ENCODE measurements around the gene CBR1. TPM values are rescaled to one million over a fixed set of nuclear protein-coding genes. Genes with fewer than 3 reads are reported as not detected.

Gene CBR1
- total RNA-seq, 2 experiments from 2014 or later, result 5.2 to 6.8 TPM

DNA sequence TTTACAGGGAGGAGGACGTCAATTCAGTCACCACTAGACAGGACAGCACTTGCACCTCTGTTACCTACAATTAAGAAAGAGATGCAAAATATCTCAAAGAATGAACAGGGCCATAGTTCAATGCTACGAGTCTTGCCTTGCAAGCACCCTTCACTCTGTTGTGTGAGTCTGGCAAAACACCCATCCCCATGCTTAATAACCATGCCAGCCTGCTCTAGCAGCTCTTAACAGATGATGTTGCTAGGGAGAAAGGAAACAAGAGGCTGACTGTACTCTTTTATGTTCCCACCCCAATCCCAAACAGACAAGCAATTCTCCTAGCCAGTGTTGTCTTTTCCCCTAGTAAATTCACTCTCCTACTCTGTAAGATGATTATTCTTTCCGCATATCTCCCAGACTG, 5.3 kb downstream of the CBR1 start:
- DNase-seq (no peak), ATAC-seq (ENCODE audit: poor library complexity) (no peak)
- POLR2A ChIA-PET, result no interaction called here
- no peaks in the 10 kb centered on the region for H3K27me3 Mint-ChIP-seq
- H3K36me3 ChIP-seq (ENCODE audit: insufficient read depth, low read length), result peaks cover 26% of the 10 kb centered on the region
- no peak overlapping the region for H3K27ac ChIP-seq (ENCODE audit: low read depth in 1 of 2, low read length in 2 of 2)
- peaks cover 39% of the 10 kb centered on the region for H3K36me3 Mint-ChIP-seq (ENCODE audit: low read depth)
- H3K9me3 Mint-ChIP-seq, result no peaks in the 10 kb centered on the region
- CTCF ChIA-PET, result no interaction called here
- no peaks in the 10 kb centered on the region for H3K27me3 ChIP-seq (ENCODE audit: control insufficient read depth in 1 of 2, insufficient read depth in 2 of 2, low read length in 2 of 2)
- H3K4me3 Mint-ChIP-seq, result no peak overlapping the region
- H3K4me1 Mint-ChIP-seq (ENCODE audit: low read depth), result peaks cover 65% of the 10 kb centered on the region
- no peak overlapping the region for H3K27ac Mint-ChIP-seq
- H3K4me3 ChIP-seq (ENCODE audit: low read length), result no peak overlapping the region
- intact Hi-C loops (cut with DNase I, micrococcal nuclease), result loop anchor here in 1 of 2 experiments (10.0 kb wide), 1 partner anchor 890 kb away; the partner anchor contains the start of gene HLCS
- H3K4me1 ChIP-seq (ENCODE audit: insufficient read depth, low read length), result peaks cover 45% of the 10 kb centered on the region
- TF ChIP-seq, protein P1, sequence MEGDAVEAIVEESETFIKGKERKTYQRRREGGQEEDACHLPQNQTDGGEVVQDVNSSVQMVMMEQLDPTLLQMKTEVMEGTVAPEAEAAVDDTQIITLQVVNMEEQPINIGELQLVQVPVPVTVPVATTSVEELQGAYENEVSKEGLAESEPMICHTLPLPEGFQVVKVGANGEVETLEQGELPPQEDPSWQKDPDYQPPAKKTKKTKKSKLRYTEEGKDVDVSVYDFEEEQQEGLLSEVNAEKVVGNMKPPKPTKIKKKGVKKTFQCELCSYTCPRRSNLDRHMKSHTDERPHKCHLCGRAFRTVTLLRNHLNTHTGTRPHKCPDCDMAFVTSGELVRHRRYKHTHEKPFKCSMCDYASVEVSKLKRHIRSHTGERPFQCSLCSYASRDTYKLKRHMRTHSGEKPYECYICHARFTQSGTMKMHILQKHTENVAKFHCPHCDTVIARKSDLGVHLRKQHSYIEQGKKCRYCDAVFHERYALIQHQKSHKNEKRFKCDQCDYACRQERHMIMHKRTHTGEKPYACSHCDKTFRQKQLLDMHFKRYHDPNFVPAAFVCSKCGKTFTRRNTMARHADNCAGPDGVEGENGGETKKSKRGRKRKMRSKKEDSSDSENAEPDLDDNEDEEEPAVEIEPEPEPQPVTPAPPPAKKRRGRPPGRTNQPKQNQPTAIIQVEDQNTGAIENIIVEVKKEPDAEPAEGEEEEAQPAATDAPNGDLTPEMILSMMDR (IDR thresholded peaks at IDR 0.05), result no peak
- H3K9me3 ChIP-seq (ENCODE audit: control insufficient read depth in 1 of 2, insufficient read depth in 1 of 2, low read length in 2 of 2), result no peaks in the 10 kb centered on the region

DNA sequence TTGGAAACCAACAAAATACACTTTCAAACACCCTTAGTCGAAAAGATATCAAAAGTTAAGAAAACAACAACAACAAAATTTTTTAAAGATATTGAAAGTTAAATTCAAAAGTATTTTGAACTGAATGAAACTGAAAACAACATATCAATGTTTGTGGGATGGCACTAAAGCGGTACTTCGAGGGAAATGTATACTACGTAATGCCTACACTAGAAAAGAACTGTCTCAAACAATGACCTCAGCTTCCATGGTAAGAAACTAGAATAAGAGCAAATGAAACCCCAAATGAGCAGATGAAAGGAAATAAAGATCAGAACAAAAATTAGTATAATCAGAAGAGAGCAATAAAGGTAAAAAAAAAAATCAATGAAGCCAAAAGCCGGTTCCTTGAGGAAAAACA, 6.1 kb downstream of the CBR1 start:
- ATAC-seq (ENCODE audit: poor library complexity) (no peak), DNase-seq (no peak)
- no peaks in the 10 kb centered on the region for H3K9me3 ChIP-seq (ENCODE audit: control insufficient read depth in 1 of 2, insufficient read depth in 1 of 2, low read length in 2 of 2)
- no peak overlapping the region for H3K27ac Mint-ChIP-seq
- TF ChIP-seq, protein P1 (IDR thresholded peaks at IDR 0.05), result no peak
- no peaks in the 10 kb centered on the region for H3K27me3 ChIP-seq (ENCODE audit: control insufficient read depth in 1 of 2, insufficient read depth in 2 of 2, low read length in 2 of 2)
- peaks cover 31% of the 10 kb centered on the region for H3K36me3 Mint-ChIP-seq (ENCODE audit: low read depth)
- H3K4me1 ChIP-seq (ENCODE audit: insufficient read depth, low read length), result peaks cover 37% of the 10 kb centered on the region
- intact Hi-C loops (cut with DNase I, micrococcal nuclease), result loop anchor here in 1 of 2 experiments (10.0 kb wide), 1 partner anchor 889 kb away; the partner anchor contains the start of gene HLCS
- H3K4me3 ChIP-seq (ENCODE audit: low read length), result no peak overlapping the region
- peaks cover 58% of the 10 kb centered on the region for H3K4me1 Mint-ChIP-seq (ENCODE audit: low read depth)
- H3K9me3 Mint-ChIP-seq, result no peaks in the 10 kb centered on the region
- H3K27ac ChIP-seq (ENCODE audit: low read depth in 1 of 2, low read length in 2 of 2), result no peak overlapping the region
- ChIA-PET POLR2A (no interaction called here), CTCF (no interaction called here)
- no peak overlapping the region for H3K4me3 Mint-ChIP-seq
- peaks cover 25% of the 10 kb centered on the region for H3K36me3 ChIP-seq (ENCODE audit: insufficient read depth, low read length)
- no peaks in the 10 kb centered on the region for H3K27me3 Mint-ChIP-seq

DNA sequence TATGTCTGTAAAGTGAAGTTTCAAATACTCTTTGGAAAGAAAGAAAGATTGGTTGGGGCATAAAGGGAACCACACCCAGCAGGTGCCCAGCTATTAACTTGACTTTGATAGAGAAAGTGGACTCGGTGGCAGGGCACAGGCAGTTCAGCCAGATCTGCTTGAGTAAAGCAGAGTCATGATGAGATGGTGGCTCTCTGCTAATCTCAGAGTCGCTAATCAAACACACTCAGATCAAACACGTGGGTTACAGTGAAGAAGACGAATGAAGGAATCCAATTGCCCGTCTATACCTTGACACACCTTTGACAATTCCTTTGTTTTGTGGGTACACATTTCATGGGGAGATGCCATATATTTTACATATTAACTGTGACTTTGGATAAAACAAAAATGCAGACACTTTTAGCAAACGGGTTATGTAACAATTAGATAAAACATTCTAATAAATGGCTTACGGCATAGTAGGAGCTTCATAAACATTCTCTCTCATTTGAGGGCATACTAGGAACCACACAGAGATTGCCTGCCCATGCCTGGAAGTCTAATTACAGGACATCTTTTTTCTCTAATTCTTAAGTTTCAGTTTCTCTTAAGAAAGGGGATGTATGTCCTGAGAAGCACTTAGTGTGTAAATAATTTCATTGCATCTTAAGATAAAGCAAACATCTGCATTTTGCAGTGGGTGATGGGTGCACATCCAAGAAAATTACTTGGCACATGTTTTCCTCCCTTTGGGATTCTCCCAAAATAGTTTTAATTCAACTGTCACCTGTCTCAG, 7.2 kb downstream of the CBR1 start:
- DNase-seq (no peak), ATAC-seq (ENCODE audit: poor library complexity) (no peak)
- no peak overlapping the region for H3K4me3 ChIP-seq (ENCODE audit: low read length)
- ChIA-PET CTCF (no interaction called here), POLR2A (interaction anchor here (2.9 kb wide), 1 partner anchor 17 kb away, joined by 22 read pairs; the partner anchor contains the start of gene SETD4)
- Mint-ChIP-seq H3K4me1 (ENCODE audit: low read depth) (peaks cover 47% of the 10 kb centered on the region), H3K9me3 (no peaks in the 10 kb centered on the region), H3K27ac (peak overlapping the region; percentile 46), H3K4me3 (no peak overlapping the region), H3K27me3 (no peaks in the 10 kb centered on the region), H3K36me3 (ENCODE audit: low read depth) (peaks cover 20% of the 10 kb centered on the region)
- TF ChIP-seq, protein P1 (IDR thresholded peaks at IDR 0.05), result no peak
- no peaks in the 10 kb centered on the region for H3K9me3 ChIP-seq (ENCODE audit: control insufficient read depth in 1 of 2, insufficient read depth in 1 of 2, low read length in 2 of 2)
- no peaks in the 10 kb centered on the region for H3K27me3 ChIP-seq (ENCODE audit: control insufficient read depth in 1 of 2, insufficient read depth in 2 of 2, low read length in 2 of 2)
- intact Hi-C loops (cut with DNase I, micrococcal nuclease), result loop anchor here in 1 of 2 experiments (10.0 kb wide), 1 partner anchor 888 kb away; the partner anchor contains the start of gene HLCS
- peaks cover 26% of the 10 kb centered on the region for H3K4me1 ChIP-seq (ENCODE audit: insufficient read depth, low read length)
- peaks cover 14% of the 10 kb centered on the region for H3K36me3 ChIP-seq (ENCODE audit: insufficient read depth, low read length)
- H3K27ac ChIP-seq (ENCODE audit: low read depth in 1 of 2, low read length in 2 of 2), result no peak overlapping the region

Data from CD4-positive, alpha-beta T cell (primary cell).